Right lobe of liver (tissue), 4 donors: ENCODE measurements around the gene UROC1.

Source experiments
- CTCF ChIP-seq, 4 donors: fragments of 200-600 bp in 3 of 4; fragments of 450-650 bp in 1 of 4; IDR thresholded peaks; one replicate each; pipeline versions ENCODE4 v1.5.1 to v1.8.0; 2016 to 2022; ENCODE audit warnings: antibody characterized with exemption in 4 of 4, mild to moderate bottlenecking in 2 of 4
- POLR2A ChIP-seq: fragments of 450-650 bp; IDR thresholded peaks from one replicate; pipeline ENCODE4 v1.6.1; 2017; ENCODE audit warnings: antibody characterized with exemption, mild to moderate bottlenecking
- donor health status: DM: no; HTN: no; CAD: no.
- donor health status: DM: no; HTN: no; CAD: no.
- donor health status: DM: no; HTN: yes; CAD: no.

GRCh38 chr3:126558336-126559071 lies 40.9 kb upstream of the UROC1 start, which contains the start of gene C3orf22:
- TF ChIP-seq CTCF (IDR thresholded peaks at IDR 0.05): no peak
- TF ChIP-seq POLR2A: no peak
